Activated gamma-delta T cell treated with anti-CD3 and anti-CD28 coated beads, Interleukin-2, amount 50 U/mL, for 16 hours (primary cell): Measurements from ENCODE around the gene TMC7.

Experiments
- DNase-seq: peaks from one replicate; pipeline ENCODE4 v3.0.0-alpha.2; 2020; ENCODE audit warnings: low read depth

The TMC7 gene

GRCh38 chr16:19089410-19089955, 105.7 kb downstream of the TMC7 start:
- DNase-seq = no peak

DNA sequence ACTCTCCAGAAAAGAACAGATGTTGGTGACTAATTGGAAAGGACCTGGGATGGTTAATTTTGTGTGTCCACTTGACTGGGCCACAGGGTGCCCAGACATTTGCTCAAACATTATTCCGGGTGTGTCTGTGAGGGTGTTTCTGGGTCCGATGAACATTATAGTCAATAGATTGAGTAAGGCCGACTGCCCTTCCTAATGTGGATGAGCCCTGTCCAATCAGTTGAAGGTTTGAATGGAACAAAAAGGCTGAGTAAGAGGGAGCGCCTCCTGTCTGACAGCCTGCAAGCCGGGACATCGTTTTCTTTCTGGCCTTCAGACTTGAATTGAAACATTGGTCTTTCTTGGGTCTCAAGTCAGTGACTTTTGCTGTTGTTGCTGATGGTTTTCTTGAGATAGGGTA, 107.2 kb downstream of the TMC7 start:
- DNase-seq = no peak

DNA sequence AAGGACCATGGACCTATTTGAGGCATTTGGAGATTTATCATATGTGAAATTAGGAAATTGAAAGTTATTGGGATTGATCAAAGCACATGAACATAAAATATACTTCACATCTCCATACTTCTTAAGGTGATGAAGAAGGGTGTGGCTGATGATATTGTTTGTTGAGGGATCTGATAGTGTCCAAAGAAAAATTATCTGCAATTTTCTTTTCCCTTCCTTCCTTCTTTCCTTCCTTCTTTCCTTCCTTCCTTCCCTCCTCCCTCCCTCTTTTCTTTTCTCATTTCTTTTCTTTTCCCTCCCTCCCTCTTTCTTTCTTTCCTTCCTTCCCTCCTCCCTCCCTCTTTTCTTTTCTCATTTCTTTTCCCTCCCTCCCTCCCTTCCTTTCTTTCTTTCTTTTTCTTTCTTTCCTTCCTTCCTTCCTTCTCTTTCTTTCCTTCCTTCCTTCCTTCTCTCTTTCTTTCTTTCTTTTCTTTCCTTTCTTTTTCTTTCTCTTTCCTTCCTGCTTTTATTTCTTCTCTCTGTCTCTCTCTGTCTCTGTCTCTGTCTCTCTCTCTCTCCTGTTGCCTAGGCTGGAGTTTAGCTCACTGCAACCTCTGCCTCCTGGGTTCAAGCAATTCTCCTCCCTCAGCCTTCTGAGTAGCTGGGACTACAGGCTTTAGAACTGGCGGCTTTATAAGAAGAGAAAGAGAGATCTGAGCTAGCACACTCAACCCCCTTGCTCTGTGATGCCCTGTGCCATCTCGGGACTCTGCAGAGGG, 109.1 kb downstream of the TMC7 start:
- no peak for DNase-seq

DNA sequence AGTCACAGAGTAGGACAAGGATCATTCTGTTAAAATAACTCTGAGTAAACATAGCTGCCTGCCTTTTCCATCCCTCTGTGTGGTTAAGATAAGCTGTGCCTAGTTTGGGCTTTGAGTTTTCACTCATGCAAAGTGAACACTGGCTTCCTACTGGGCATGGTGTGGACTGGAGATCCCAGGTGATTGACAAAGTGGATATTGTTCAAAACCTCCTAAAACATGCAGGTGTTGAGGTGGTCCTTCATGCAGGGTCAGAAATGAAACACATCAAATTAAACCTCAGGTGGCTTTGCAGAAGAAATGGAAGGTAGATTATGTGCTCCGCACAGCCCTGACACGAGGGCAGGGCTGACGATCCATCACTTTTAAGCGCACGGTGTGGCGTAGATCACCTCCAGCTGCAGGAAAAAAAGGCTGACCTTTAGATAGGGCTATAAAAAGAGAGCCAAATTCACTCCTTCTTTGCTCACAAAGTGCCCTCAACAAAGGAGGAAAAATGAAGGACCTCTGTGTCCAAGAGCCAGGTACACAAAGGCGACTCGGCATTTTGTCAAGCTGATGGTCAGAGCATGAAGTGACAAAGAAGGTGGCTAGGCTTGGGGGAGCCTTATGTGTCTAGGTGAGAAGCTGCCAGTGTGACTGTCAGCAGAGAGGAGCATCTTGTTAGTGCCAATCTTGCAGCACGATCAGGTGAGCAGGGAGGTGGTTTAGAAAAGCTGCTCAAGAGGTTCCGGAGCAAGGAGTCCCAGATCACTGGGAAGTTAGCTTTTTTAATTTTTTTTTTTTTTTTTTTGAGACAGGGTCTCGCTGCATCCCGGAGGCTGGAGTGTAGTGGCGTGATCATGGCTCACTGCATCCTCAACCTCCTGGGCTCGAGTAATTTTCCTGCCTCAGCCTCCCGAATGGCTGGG, 110.2 kb downstream of the TMC7 start:
- no peak for DNase-seq

- DNase-seq = no peak
Measured at GRCh38 chr16:19094542-19095365, 111.0 kb downstream of the TMC7 start.

- DNase-seq = no peak
Measured at GRCh38 chr16:19095654-19096053, 111.9 kb downstream of the TMC7 start.

DNA sequence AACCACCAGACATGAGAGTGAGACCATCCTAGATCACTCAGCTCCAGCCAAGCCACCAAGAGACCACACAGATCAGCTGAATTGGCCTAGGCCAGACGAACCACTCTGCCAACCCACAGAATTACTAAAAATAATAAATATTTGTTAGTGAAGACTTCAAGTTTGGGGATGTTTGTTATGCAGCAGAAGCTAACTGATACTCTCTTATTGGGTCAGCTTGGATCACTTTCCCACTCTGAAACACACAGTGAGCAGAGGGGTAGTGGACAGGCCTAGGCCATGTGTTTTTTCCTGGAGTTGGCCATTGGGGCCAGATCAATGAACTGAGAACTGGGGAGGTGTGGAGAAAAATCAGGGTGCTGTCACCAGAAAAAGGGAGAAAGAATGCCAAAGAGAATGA, 114.4 kb downstream of the TMC7 start:
- no peak for DNase-seq

- no peak for DNase-seq
Measured at GRCh38 chr16:19102187-19102872, 118.6 kb downstream of the TMC7 start.

GRCh38 chr16:19104607-19105006, 120.9 kb downstream of the TMC7 start:
- no peak for DNase-seq

DNA sequence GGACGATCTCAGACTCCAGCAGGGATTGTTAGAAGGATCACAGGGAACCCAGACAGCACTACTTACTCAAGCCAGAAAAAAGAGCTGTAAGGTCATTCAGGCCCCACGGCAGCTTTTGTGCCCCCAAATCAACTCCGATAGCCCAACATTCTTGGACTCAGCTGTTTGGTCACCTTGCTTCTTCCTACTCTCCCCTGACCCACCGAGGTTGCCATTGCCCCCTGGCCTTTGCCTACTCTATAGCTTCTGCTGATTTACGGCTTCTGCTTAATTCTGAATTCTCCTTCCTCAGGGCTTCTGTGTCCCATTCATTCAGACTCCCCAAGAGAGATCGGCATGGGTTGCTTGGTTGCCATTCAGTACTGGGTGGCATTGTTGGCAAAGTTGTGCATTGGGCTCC, 121.4 kb downstream of the TMC7 start:
- DNase-seq = no peak

GRCh38 chr16:19105891-19106624, 122.3 kb downstream of the TMC7 start:
- no peak for DNase-seq

GRCh38 chr16:19106625-19107020, 122.9 kb downstream of the TMC7 start:
- no peak for DNase-seq

- DNase-seq = no peak
Measured at GRCh38 chr16:19108409-19109287, 124.9 kb downstream of the TMC7 start.

GRCh38 chr16:19109288-19109664, 125.5 kb downstream of the TMC7 start:
- no peak for DNase-seq

DNA sequence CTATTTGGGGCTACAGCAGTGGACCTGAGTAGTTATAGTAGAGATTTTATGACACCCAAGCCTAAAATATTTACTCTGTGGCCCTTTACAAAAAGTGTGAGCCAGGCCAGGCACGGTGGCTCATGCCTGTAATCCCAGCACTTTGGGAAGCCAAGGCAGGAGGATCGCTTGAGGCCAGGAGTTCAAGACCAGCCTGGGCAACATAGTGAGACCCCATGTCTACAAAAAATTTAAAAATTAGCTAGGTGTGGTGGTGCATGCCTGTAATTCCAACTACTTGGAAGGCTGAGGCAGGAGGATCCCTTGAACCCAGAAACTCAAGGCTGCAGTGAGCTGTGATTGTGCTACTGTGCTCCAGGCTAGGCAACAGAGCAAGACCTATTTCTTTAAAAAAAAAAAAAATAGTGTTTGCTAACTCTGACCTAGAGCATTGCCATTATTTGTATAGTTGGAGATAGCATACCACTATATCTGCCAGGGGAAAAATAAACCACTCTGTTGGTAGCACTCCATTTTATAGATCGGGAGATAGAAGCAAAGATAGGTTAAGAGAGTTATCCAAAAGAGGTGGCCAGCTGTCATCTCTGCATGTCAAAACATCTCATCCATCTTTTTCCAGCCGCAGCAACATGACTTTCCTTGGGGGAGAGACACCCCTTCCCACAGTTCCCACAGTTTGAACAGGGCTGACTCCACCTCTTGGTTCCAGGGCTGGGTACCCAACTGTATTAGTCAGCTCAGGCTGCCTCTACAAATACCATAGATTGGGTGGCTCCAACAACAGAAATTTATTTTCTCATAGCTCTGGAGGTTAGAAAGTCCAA, 127.0 kb downstream of the TMC7 start:
- no peak for DNase-seq

- DNase-seq = no peak
Measured at GRCh38 chr16:19112099-19112407, 128.3 kb downstream of the TMC7 start.
